ENCODE measurements around the gene HYOU1.
"Not testable (repeated sequence)": the region's sequence is repeated elsewhere in the genome, so short reads cannot be mapped to it uniquely, and the experiment has no call there.

Gene HYOU1

GRCh38 chr11:119046489-119046888 is 10.5 kb downstream of the HYOU1 start:
- DNase-seq (ENCODE audit: low read depth in 2 of 2), result no peak

DNA sequence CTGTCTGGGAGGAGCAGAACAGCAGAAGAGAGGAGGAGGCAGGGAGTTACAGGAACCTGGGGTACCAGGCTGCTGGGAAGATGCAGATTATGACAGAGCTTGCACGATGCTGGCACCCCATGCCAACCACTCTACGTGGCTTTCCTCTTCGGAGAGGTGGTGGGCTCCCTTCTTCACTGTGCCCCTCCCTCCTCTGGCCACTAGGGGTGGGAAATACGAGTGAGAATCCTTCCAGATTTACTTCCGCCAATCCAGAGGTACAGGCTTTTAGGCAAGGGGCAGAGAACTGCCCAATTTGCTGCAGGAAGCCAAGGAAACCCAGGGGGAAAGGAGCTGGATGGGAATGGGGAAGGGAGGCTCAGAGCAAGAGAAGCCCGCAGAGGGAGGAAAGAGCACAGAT is 12.3 kb downstream of the HYOU1 start:
- DNase-seq (ENCODE audit: low read depth in 2 of 2), result no peak

DNA sequence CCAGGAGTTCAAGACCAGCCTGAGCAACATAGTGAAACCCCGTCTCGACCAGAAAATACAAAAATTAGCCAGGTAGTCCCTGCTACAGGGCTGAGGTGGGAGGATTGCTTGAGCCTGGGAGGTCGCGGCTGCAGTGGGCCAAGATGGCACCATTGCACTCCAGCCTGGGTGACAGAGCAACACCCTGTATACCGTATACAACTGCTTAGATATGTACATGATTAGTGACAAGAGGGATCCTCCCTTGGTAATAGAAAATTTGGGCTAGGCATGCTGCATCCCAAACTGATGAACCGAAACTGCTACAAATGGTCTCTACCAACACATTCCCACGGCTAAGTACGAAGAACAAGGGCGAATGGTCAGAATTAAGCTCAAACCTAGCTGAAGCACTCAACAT is 14.1 kb downstream of the HYOU1 start:
- no peak for DNase-seq (ENCODE audit: low read depth in 2 of 2)

GRCh38 chr11:119041821-119042514 is 15.0 kb downstream of the HYOU1 start:
- DNase-seq (ENCODE audit: low read depth in 2 of 2), result no peak

- not testable (repeated sequence) for DNase-seq (ENCODE audit: low read depth in 2 of 2)
Measured at GRCh38 chr11:119039471-119039870, 17.5 kb downstream of the HYOU1 start.

GRCh38 chr11:119038884-119039283 is 18.1 kb downstream of the HYOU1 start:
- no peak for DNase-seq (ENCODE audit: low read depth in 2 of 2)

DNA sequence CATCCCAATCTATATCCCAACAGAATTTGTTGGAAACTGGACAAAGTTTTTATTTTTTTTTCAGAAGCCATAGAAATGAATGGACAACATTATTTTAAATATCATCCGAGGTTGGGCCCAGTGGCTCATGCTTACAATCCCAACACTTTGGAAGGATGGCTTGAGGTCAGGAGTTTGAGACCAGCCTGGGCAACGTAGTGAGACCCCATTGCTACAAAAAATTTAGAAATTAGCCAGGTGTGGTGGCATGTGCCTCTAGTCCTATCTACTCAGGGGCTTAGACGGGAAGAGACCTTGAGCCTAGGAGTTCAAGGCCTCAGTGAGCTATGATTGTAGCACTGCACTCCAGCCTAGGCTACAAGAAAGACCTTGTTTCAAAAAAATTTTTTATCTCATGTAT is 22.2 kb downstream of the HYOU1 start:
- no peak for DNase-seq (ENCODE audit: low read depth in 2 of 2)

DNA sequence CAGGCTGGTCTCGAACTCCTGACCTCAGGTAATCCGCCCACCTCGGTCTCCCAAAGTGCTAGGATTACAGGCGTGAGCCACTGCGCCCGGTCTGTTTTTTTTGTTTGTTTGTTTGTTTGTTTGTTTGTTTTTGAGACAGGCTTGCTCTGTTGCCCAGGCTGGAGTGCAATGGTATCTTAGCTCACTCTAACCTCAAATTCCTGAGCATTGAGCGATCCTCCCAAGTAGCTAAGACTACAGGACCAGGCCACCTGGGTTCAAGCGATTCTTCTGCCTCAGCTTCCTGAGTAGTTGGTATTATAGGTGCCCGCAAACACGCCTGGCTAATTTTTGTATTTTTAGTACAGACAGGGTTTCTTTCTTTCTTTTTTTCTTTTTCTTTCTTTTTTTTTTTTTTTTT is 23.6 kb downstream of the HYOU1 start:
- DNase-seq (ENCODE audit: low read depth in 2 of 2), result not testable (repeated sequence)

DNA sequence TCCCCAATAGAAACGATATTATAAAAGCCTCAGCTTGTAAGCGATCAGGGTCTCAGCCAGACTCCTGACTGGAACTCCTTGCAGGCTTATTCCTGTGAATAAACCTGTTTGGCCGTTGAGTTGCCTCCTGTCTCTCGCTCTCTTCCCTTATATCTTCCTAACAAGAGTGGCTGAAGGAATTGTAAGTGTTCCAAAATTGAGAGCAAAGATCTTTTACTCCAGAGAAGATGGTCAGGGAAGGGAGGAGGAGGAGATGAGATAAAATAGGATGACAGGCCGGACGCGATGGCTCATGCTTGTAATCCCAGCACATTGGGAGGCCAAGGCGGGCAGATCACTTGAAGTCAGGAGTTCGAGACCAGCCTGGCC is 25.1 kb downstream of the HYOU1 start:
- no peak for DNase-seq (ENCODE audit: low read depth in 2 of 2)

GRCh38 chr11:119030329-119031047 is 26.5 kb downstream of the HYOU1 start, which contains the start of gene SLC37A4:
Gene SLC37A4, minus strand, starts transcription at chr11:119030877.
- DNase-seq (ENCODE audit: low read depth in 2 of 2), result peak; percentile 97 to 98

- DNase-seq (ENCODE audit: low read depth in 2 of 2), result no peak
Measured at GRCh38 chr11:119030029-119030328, 27.0 kb downstream of the HYOU1 start.

- DNase-seq (ENCODE audit: low read depth in 2 of 2), result peak in 1 of 2 donors; percentile 20
Measured at GRCh38 chr11:119029340-119030028, 27.5 kb downstream of the HYOU1 start.

DNA sequence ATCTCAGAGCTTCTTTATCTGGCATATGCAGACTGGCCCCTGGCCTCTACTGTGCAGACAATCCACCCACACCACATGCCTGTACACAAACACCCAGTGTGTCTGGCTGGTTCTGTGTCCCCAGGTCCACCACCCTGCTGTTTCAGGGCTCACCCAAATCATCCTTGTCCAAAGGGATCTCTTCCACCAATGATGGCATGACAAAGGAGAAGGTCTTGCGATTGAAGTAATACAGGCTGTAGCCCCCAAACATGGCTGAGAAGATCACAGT is 28.0 kb downstream of the HYOU1 start:
- DNase-seq (ENCODE audit: low read depth in 2 of 2), result no peak

DNA sequence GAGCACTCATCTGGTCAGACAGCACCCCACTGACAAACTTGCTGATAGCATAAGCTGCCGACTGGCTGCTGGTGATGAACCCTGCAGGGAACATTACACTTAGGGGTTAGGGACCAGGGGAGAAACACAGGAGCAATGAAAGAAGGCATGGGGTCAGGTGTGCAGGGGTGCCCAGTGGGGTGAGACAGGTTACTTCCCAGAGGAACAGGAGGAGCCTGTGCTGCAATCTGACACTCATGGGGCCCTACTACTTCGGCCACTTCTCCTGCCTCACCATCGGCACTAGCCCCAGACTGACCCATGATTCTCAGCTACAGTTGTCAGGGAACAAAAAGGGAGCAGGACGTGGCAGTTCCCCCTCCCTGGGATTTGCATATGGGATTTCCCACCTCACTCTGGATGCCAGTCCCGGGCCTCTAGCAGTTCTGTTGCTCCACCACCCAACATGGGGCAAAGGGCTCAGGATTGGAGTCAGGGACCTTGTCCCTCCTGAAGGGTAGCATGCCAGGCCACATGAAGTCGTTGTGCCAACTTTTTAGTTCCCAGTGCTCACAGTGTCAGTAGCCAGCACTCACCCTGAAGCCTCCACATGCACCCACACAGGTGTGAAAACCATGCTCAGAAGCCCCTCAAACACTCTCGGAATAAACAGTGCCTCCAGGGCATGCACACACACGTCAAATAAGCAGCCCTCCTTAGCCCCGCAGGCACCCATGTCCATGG is 28.5 kb downstream of the HYOU1 start:
- no peak for DNase-seq (ENCODE audit: low read depth in 2 of 2)

DNA sequence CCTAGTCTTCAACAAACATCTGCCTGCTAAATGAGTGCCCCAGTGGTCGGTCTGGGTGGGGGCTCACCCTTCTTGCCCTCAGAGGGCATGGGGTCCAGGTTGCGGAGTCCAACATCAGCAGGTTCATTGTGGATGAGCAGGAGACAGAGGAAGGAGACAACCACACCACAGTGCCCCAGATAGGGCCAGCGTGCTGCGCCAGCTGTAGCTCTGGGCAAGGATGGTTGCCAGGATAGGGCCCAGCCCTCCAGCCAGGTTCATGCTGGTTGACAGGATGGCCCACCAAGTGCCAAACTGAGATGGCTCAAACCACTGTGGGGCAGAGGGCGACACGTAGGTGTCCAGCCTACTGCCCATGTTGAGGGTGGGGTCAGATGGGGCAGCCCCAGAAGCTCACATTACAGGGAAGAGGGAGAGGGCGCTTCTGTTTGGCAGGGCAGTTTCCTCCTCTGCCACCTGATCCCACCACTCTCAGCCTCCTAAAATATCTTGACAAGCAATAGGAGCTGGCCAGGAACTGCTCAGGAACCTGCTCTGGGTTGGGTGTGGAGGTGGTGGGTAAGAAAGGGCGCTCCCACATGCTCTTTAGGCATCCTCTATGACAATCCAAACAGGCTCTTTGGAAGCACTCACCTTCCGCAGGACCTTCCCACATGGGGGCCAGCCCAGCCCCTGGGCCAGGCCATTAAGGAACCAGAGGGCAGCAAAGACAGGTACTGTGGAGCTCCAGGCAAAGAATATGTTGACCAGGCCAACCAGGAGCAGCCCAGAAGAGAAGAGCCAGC is 29.3 kb downstream of the HYOU1 start:
- DNase-seq (ENCODE audit: low read depth in 2 of 2), result no peak

DNA sequence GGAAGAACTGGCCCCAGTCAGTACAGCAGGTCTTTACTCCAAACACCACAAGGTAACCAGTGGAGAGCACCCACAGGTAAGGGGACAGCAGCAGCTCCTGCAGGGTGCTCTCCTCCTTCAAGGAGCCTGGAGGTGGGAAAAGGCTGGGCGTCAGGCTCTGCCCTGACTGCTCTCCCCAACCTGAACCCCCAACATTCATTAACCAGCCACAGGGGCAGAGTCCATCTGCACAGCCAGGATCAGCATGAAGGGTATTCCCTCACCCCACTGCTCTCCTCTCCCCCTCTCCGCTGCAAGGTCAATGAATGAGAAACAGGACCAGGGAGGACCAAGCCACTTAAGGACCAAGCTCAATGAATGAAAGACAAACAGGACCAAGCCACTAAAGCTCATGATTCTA is 30.0 kb downstream of the HYOU1 start:
- DNase-seq (ENCODE audit: low read depth in 2 of 2), result no peak

- DNase-seq (ENCODE audit: low read depth in 2 of 2), result no peak
Measured at GRCh38 chr11:119025978-119026766, 30.8 kb downstream of the HYOU1 start.

DNA sequence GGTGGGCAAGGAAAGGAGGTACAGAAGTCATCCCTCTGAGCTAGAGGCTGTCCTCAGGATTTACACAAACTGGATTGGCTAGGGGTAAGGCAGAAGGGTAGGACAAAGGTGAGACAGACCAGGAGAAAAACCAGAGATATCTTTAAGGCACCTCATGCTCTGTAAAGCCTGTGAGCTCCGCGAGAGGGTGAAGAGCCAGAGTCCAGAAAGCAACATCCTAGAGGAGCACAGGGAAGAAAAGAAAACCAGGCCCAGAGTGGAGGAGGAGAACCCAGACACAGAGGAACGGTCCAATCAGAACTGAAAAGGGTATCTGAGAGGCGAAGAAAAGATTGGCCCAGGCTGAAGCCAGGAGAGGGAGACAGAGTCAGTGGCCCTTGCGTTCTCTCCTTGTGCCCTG is 31.5 kb downstream of the HYOU1 start:
- DNase-seq (ENCODE audit: low read depth in 2 of 2), result no peak

- no peak for DNase-seq (ENCODE audit: low read depth in 2 of 2)
Measured at GRCh38 chr11:119025099-119025473, 31.9 kb downstream of the HYOU1 start.

GRCh38 chr11:119024430-119025098 is 32.4 kb downstream of the HYOU1 start:
- DNase-seq (ENCODE audit: low read depth in 2 of 2), result no peak

DNA sequence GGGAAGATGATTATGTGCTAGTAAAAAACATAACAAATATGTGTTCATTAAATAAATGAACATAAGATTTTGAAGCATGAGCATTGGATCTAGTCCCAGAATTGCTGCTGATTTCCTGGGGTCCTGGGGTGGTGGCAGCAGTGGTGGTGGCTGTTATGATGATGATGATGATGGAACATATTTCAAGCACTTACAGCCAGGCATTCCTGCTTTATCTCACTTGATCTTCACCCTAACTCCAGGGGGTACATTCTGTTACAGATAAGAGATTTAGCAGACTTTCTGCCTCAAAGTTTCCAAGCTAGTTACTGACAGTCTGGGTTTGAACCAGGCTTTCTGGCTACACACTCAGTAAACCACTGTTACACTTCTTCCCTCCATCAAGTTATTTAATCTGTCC is 33.3 kb downstream of the HYOU1 start:
- DNase-seq (ENCODE audit: low read depth in 2 of 2), result no peak
